ENCODE results near the gene ITPRID1.

Gene ITPRID1

DNA sequence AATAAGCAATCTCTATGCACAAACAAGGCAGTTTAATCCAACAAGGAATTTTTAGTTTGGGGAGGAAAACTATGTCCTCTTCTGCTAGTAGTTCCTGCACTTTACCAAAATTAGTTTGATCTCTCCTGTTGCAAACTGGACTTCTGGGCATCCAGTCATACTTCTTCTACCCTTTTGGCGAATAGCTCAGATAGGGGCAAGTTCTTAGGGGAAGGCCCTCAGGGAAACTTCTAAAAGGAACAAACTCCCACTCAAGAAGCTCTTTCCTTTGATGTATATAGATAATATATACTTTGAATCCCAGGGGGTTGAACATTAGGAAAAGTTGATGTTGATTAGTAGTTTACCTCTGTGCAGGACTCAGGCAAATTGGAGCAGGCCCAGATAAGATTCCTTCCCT lies 151.7 kb downstream of the ITPRID1 start:
- H3K9me3 ChIP-seq (ENCODE audit: insufficient read depth, low read depth, low read length), result no peaks in the 10 kb centered on the region
- no peaks in the 10 kb centered on the region for H3K36me3 ChIP-seq (ENCODE audit: insufficient read depth, low read length)
- H3K4me3 ChIP-seq (ENCODE audit: low read length), result no peak overlapping the region
- 100% methylated on average over 1 of the region's 1 CpG for WGBS
- no peaks in the 10 kb centered on the region for H3K27me3 ChIP-seq (ENCODE audit: insufficient read depth, low read length)
- no peak overlapping the region for H3K27ac ChIP-seq (ENCODE audit: low read depth, low read length)
- no peak overlapping the region for H3K9ac ChIP-seq (ENCODE audit: low read depth, low read length)
- H3K4me1 ChIP-seq (ENCODE audit: insufficient read depth, low read length), result peaks cover 5% of the 10 kb centered on the region; the same call in 1 of the 2 replicates

DNA sequence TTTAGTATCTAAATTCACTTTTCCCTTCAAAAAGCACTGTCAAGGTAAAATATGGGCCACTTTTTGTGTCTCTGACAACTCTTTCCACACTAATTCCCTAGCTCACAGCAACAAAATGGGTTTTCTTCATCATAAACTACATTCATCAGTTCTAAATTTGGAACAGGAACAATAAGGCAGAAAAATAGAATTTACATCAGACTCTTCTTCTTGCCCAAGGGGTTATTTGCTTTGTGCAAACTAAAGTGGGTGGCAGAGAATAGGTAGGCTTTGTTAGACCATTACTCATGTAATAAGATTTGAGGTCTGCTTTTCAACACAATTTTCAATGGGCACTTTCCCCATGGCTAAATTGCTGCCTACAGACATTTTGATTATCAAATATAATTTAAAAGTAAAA lies 155.6 kb downstream of the ITPRID1 start:
- Histone ChIP-seq H3K27me3 (ENCODE audit: insufficient read depth, low read length) (no peaks in the 10 kb centered on the region), H3K4me1 (ENCODE audit: insufficient read depth, low read length) (peaks cover 5% of the 10 kb centered on the region; the same call in 1 of the 2 replicates), H3K27ac (ENCODE audit: low read depth, low read length) (no peak overlapping the region), H3K9me3 (ENCODE audit: insufficient read depth, low read depth, low read length) (no peaks in the 10 kb centered on the region), H3K4me3 (ENCODE audit: low read length) (no peak overlapping the region), H3K9ac (ENCODE audit: low read depth, low read length) (no peak overlapping the region), H3K36me3 (ENCODE audit: insufficient read depth, low read length) (no peaks in the 10 kb centered on the region)

DNA sequence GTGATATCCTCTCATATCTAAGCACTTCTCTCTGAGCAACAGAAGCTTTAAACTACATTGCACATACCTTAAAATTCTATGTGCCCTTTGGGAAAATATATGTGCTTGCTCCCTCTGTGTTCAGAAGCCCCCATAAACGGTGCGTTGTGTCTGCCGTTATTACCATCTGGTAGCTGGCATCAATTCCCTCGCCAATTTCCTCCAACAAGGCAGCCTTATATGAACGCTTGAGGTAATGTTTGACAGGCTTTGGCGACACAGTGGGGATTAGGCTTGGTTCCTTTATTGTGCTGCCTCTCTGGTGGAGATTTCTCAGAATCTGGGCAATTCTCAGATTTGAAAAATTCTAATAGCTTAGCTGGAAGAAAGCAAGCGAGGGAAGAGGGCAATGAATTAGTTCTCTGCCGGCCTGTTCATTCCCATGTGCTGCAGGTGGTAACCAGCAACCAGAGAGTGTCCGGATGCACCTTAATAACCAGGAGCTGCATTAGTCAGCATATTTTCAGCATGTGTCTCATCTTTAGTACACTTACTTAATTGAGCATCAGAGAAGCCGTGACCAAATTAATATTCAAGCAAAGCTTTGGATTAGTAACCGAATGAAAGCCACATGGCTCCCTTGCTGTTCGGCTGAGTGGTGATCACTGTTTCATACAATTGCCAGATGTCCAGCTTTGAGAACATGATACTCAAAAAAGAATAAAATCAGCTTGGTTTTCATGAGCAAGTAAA lies 165.8 kb downstream of the ITPRID1 start:
- H3K27me3 ChIP-seq (ENCODE audit: insufficient read depth, low read length), result no peaks in the 10 kb centered on the region
- no peak overlapping the region for H3K9ac ChIP-seq (ENCODE audit: low read depth, low read length)
- 95% methylated on average over 12 of the region's 12 CpGs for WGBS
- no peak overlapping the region for H3K4me3 ChIP-seq (ENCODE audit: low read length)
- no peaks in the 10 kb centered on the region for H3K36me3 ChIP-seq (ENCODE audit: insufficient read depth, low read length)
- H3K9me3 ChIP-seq (ENCODE audit: insufficient read depth, low read depth, low read length), result no peaks in the 10 kb centered on the region
- H3K4me1 ChIP-seq (ENCODE audit: insufficient read depth, low read length), result peaks cover 10% of the 10 kb centered on the region; the same call in 1 of the 2 replicates
- H3K27ac ChIP-seq (ENCODE audit: low read depth, low read length), result no peak overlapping the region

- Histone ChIP-seq H3K27me3 (ENCODE audit: insufficient read depth, low read length) (0 out of 2 replicates have a peak, but pooled peaks cover 5% of the 10 kb centered on the region), H3K27ac (ENCODE audit: low read depth, low read length) (no peak overlapping the region), H3K9me3 (ENCODE audit: insufficient read depth, low read depth, low read length) (no peaks in the 10 kb centered on the region), H3K4me1 (ENCODE audit: insufficient read depth, low read length) (peaks cover 26% of the 10 kb centered on the region), H3K4me3 (ENCODE audit: low read length) (no peak overlapping the region), H3K36me3 (ENCODE audit: insufficient read depth, low read length) (no peaks in the 10 kb centered on the region), H3K9ac (ENCODE audit: low read depth, low read length) (no peak overlapping the region)
- WGBS, result 91% methylated on average over 5 of the region's 5 CpGs
Measured at GRCh38 chr7:31683445-31684225, 169.7 kb downstream of the ITPRID1 start.

- Histone ChIP-seq H3K4me1 (ENCODE audit: insufficient read depth, low read length) (peaks cover 42% of the 10 kb centered on the region), H3K27ac (ENCODE audit: low read depth, low read length) (peak within 1 kb of the TSS; percentile 78; the same call in 1 of the 2 replicates), H3K27me3 (ENCODE audit: insufficient read depth, low read length) (0 out of 2 replicates have a peak, but pooled peaks cover 5% of the 10 kb centered on the region), H3K4me3 (ENCODE audit: low read length) (no peak within 1 kb of the TSS), H3K36me3 (ENCODE audit: insufficient read depth, low read length) (no peaks in the 10 kb centered on the region), H3K9ac (ENCODE audit: low read depth, low read length) (no peak within 1 kb of the TSS), H3K9me3 (ENCODE audit: insufficient read depth, low read depth, low read length) (no peaks in the 10 kb centered on the region)
- WGBS, result 61% methylated on average over 14 of the region's 14 CpGs
Measured at GRCh38 chr7:31687024-31687748, 173.3 kb downstream of the ITPRID1 start, which contains the start of gene PPP1R17. Gene PPP1R17 (plus strand): TSS chr7:31687215. CDS start chr7:31692442, 5,227 bp downstream.

GRCh38 chr7:31688372-31688771 lies 174.5 kb downstream of the ITPRID1 start:
- Histone ChIP-seq H3K4me1 (ENCODE audit: insufficient read depth, low read length) (peaks cover 42% of the 10 kb centered on the region), H3K36me3 (ENCODE audit: insufficient read depth, low read length) (no peaks in the 10 kb centered on the region), H3K27ac (ENCODE audit: low read depth, low read length) (peak overlapping the region; percentile 78; the same call in 1 of the 2 replicates), H3K27me3 (ENCODE audit: insufficient read depth, low read length) (0 out of 2 replicates have a peak, but pooled peaks cover 5% of the 10 kb centered on the region), H3K9me3 (ENCODE audit: insufficient read depth, low read depth, low read length) (no peaks in the 10 kb centered on the region), H3K9ac (ENCODE audit: low read depth, low read length) (no peak overlapping the region), H3K4me3 (ENCODE audit: low read length) (no peak overlapping the region)
- 42% methylated on average over 3 of the region's 3 CpGs for WGBS

DNA sequence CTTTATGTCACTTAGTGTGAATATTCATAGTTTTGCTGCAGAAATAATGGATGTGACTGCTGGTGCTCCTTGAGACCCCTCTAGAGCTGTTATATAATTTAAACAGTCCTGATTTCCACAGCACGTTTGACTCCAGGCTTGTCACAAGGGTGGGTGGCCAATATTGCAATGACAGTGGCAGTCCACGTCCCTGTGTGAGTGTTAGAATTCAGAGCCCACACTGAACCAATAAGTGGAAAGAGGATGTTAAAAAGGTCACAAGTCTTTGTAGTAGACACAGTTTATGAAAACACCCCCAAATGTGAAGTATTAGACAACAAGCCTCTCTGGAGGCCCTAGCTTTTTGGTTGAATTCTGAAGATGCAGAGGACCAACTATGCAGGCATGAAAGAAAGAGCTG lies 175.1 kb downstream of the ITPRID1 start:
- H3K4me1 ChIP-seq (ENCODE audit: insufficient read depth, low read length), result peaks cover 35% of the 10 kb centered on the region
- 19% methylated on average over 2 of the region's 2 CpGs for WGBS
- H3K4me3 ChIP-seq (ENCODE audit: low read length), result no peak overlapping the region
- H3K36me3 ChIP-seq (ENCODE audit: insufficient read depth, low read length), result no peaks in the 10 kb centered on the region
- no peaks in the 10 kb centered on the region for H3K9me3 ChIP-seq (ENCODE audit: insufficient read depth, low read depth, low read length)
- no peak overlapping the region for H3K9ac ChIP-seq (ENCODE audit: low read depth, low read length)
- H3K27ac ChIP-seq (ENCODE audit: low read depth, low read length), result peak overlapping the region; percentile 78
- 0 out of 2 replicates have a peak, but pooled peaks cover 5% of the 10 kb centered on the region for H3K27me3 ChIP-seq (ENCODE audit: insufficient read depth, low read length)

GRCh38 chr7:31690935-31691334 lies 177.0 kb downstream of the ITPRID1 start:
- no peaks in the 10 kb centered on the region for H3K9me3 ChIP-seq (ENCODE audit: insufficient read depth, low read depth, low read length)
- 93% methylated on average over 2 of the region's 2 CpGs for WGBS
- H3K27me3 ChIP-seq (ENCODE audit: insufficient read depth, low read length), result 0 out of 2 replicates have a peak, but pooled peaks cover 5% of the 10 kb centered on the region
- no peak overlapping the region for H3K4me3 ChIP-seq (ENCODE audit: low read length)
- no peak overlapping the region for H3K9ac ChIP-seq (ENCODE audit: low read depth, low read length)
- H3K4me1 ChIP-seq (ENCODE audit: insufficient read depth, low read length), result peaks cover 35% of the 10 kb centered on the region
- no peak overlapping the region for H3K27ac ChIP-seq (ENCODE audit: low read depth, low read length)
- H3K36me3 ChIP-seq (ENCODE audit: insufficient read depth, low read length), result no peaks in the 10 kb centered on the region

- H3K36me3 ChIP-seq (ENCODE audit: insufficient read depth, low read length), result no peaks in the 10 kb centered on the region
- no peak overlapping the region for H3K9ac ChIP-seq (ENCODE audit: low read depth, low read length)
- no peak overlapping the region for H3K27ac ChIP-seq (ENCODE audit: low read depth, low read length)
- WGBS, result 89% methylated on average over 5 of the region's 5 CpGs
- H3K4me3 ChIP-seq (ENCODE audit: low read length), result no peak overlapping the region
- 0 out of 2 replicates have a peak, but pooled peaks cover 5% of the 10 kb centered on the region for H3K27me3 ChIP-seq (ENCODE audit: insufficient read depth, low read length)
- H3K4me1 ChIP-seq (ENCODE audit: insufficient read depth, low read length), result peaks cover 31% of the 10 kb centered on the region
- no peaks in the 10 kb centered on the region for H3K9me3 ChIP-seq (ENCODE audit: insufficient read depth, low read depth, low read length)
Measured at GRCh38 chr7:31692451-31692850, 178.6 kb downstream of the ITPRID1 start.

GRCh38 chr7:31692871-31693270 lies 179.0 kb downstream of the ITPRID1 start:
- Histone ChIP-seq H3K4me1 (ENCODE audit: insufficient read depth, low read length) (peaks cover 27% of the 10 kb centered on the region), H3K9ac (ENCODE audit: low read depth, low read length) (no peak overlapping the region)
- 61% methylated on average over 2 of the region's 2 CpGs for WGBS

More at GRCh38 chr7:31692871-31693270, 179.0 kb downstream of the ITPRID1 start:
- Histone ChIP-seq H3K9me3 (ENCODE audit: insufficient read depth, low read depth, low read length) (no peaks in the 10 kb centered on the region), H3K36me3 (ENCODE audit: insufficient read depth, low read length) (no peaks in the 10 kb centered on the region), H3K27me3 (ENCODE audit: insufficient read depth, low read length) (0 out of 2 replicates have a peak, but pooled peaks cover 2% of the 10 kb centered on the region), H3K27ac (ENCODE audit: low read depth, low read length) (no peak overlapping the region), H3K4me3 (ENCODE audit: low read length) (no peak overlapping the region)

All from HUES64 (cell line).